ENCODE measurements around the gene NID1. TPM values are rescaled to one million over a fixed set of nuclear protein-coding genes. Genes with fewer than 3 reads are reported as not detected.

NID1 gene
- polyA plus RNA-seq, 1 donor (not counting 4 experiments of a cell fraction or from before 2014, with no cell fraction given), result 1.8 TPM

GRCh38 chr1:235946571-235946981 is 118.3 kb downstream of the NID1 start:
- peaks cover 14% of the 10 kb centered on the region for H3K4me1 ChIP-seq (ENCODE audit: control insufficient read depth, extremely low read depth, insufficient read depth, low read length)
- dilution Hi-C loops (cut with MboI; ENCODE audit: extremely low pct_ligation_motif_present, low sequenced_read_pairs), result no loop called here
- DNase-seq (ENCODE audit: low read depth, low spot score) (no peak), FAIRE-seq (no peak)
- H3K27me3 ChIP-seq (ENCODE audit: control insufficient read depth, extremely low read depth, insufficient read depth, low read length), result no peaks in the 10 kb centered on the region
- H3K36me3 ChIP-seq (ENCODE audit: control insufficient read depth in 2 of 2, extremely low read depth in 1 of 2, insufficient read depth in 2 of 2, low read length in 2 of 2), result no peaks in the 10 kb centered on the region
- TF ChIP-seq EZH2 (IDR thresholded peaks at IDR 0.05; ENCODE audit: low read length) (no peak), CTCF (optimal IDR thresholded peaks at IDR 0.05 in 1 of 3, IDR thresholded peaks at IDR 0.05 in 1 of 3, conservative IDR thresholded peaks at IDR 0.05 in 1 of 3; ENCODE audit: extremely low read depth in 1 of 3, insufficient read depth in 2 of 3, low read length in 3 of 3) (peak in 2 of 3 experiments; percentile 28 to 47)
- no peaks in the 10 kb centered on the region for H3K79me2 ChIP-seq (ENCODE audit: control insufficient read depth, insufficient read depth, low read length)
- H2AFZ ChIP-seq (ENCODE audit: control insufficient read depth, low read length), result no peak overlapping the region
- H4K20me1 ChIP-seq (ENCODE audit: control insufficient read depth, extremely low read depth, insufficient read depth, low read length), result no peaks in the 10 kb centered on the region
- no peak overlapping the region for H3K4me2 ChIP-seq (ENCODE audit: control insufficient read depth, extremely low read depth, insufficient read depth, low read depth, low read length)
- H3K9ac ChIP-seq (ENCODE audit: control insufficient read depth, extremely low read depth, insufficient read depth, low read length), result no peak overlapping the region
- H3K9me1 ChIP-seq (ENCODE audit: control insufficient read depth, extremely low read depth, insufficient read depth, low read length), result no peaks in the 10 kb centered on the region
- no peak overlapping the region for H3K4me3 ChIP-seq (ENCODE audit: control insufficient read depth in 2 of 3, extremely low read depth in 1 of 3, insufficient read depth in 2 of 3, low read depth in 1 of 3, low read length in 3 of 3)
- H3K9me3 ChIP-seq (ENCODE audit: control insufficient read depth, low read depth, low read length), result no peaks in the 10 kb centered on the region
- no peak overlapping the region for H3K27ac ChIP-seq (ENCODE audit: control insufficient read depth, insufficient read depth, low read length)

GRCh38 chr1:235945775-235946570 is 118.9 kb downstream of the NID1 start:
- Histone ChIP-seq H2AFZ (ENCODE audit: control insufficient read depth, low read length) (no peak overlapping the region), H4K20me1 (ENCODE audit: control insufficient read depth, extremely low read depth, insufficient read depth, low read length) (no peaks in the 10 kb centered on the region), H3K4me1 (ENCODE audit: control insufficient read depth, extremely low read depth, insufficient read depth, low read length) (peaks cover 14% of the 10 kb centered on the region), H3K79me2 (ENCODE audit: control insufficient read depth, insufficient read depth, low read length) (no peaks in the 10 kb centered on the region), H3K9me3 (ENCODE audit: control insufficient read depth, low read depth, low read length) (no peaks in the 10 kb centered on the region), H3K9ac (ENCODE audit: control insufficient read depth, extremely low read depth, insufficient read depth, low read length) (no peak overlapping the region), H3K36me3 (ENCODE audit: control insufficient read depth in 2 of 2, extremely low read depth in 1 of 2, insufficient read depth in 2 of 2, low read length in 2 of 2) (no peaks in the 10 kb centered on the region), H3K4me3 (ENCODE audit: control insufficient read depth in 2 of 3, extremely low read depth in 1 of 3, insufficient read depth in 2 of 3, low read depth in 1 of 3, low read length in 3 of 3) (no peak overlapping the region), H3K27ac (ENCODE audit: control insufficient read depth, insufficient read depth, low read length) (no peak overlapping the region), H3K9me1 (ENCODE audit: control insufficient read depth, extremely low read depth, insufficient read depth, low read length) (no peaks in the 10 kb centered on the region), H3K27me3 (ENCODE audit: control insufficient read depth, extremely low read depth, insufficient read depth, low read length) (no peaks in the 10 kb centered on the region), H3K4me2 (ENCODE audit: control insufficient read depth, extremely low read depth, insufficient read depth, low read depth, low read length) (no peak overlapping the region)
- dilution Hi-C loops (cut with MboI; ENCODE audit: extremely low pct_ligation_motif_present, low sequenced_read_pairs), result no loop called here
- DNase-seq (ENCODE audit: low read depth, low spot score) (no peak), FAIRE-seq (no peak)
- TF ChIP-seq EZH2 (IDR thresholded peaks at IDR 0.05; ENCODE audit: low read length) (no peak), CTCF (optimal IDR thresholded peaks at IDR 0.05 in 1 of 3, IDR thresholded peaks at IDR 0.05 in 1 of 3, conservative IDR thresholded peaks at IDR 0.05 in 1 of 3; ENCODE audit: extremely low read depth in 1 of 3, insufficient read depth in 2 of 3, low read length in 3 of 3) (no peak)

Data from keratinocyte (primary cell).